ENCODE results near the gene INPP5B.
"Not testable (repeated sequence)": the region's sequence is repeated elsewhere in the genome, so short reads cannot be mapped to it uniquely, and the experiment has no call there.

The INPP5B gene

DNA sequence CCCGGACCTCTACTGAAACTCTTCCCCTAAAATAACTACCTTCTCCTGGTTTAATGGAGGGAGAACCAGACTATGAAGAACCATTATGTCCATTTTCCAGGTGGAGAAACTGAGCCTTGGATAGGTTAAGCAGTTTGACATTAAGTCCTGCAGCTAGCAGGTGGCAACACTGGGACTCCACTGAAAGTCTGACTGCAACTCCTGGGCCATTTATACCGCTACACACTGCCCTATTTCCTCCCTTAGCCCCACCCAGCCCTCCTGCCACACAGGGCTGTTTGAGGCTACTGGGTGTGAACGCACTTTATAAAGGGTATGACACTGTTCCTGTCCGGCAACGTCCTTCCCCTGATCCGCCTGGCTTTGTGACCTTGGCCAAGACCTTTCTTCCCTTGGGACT is 511 bp upstream of the INPP5B start:
- no peak for DNase-seq

DNA sequence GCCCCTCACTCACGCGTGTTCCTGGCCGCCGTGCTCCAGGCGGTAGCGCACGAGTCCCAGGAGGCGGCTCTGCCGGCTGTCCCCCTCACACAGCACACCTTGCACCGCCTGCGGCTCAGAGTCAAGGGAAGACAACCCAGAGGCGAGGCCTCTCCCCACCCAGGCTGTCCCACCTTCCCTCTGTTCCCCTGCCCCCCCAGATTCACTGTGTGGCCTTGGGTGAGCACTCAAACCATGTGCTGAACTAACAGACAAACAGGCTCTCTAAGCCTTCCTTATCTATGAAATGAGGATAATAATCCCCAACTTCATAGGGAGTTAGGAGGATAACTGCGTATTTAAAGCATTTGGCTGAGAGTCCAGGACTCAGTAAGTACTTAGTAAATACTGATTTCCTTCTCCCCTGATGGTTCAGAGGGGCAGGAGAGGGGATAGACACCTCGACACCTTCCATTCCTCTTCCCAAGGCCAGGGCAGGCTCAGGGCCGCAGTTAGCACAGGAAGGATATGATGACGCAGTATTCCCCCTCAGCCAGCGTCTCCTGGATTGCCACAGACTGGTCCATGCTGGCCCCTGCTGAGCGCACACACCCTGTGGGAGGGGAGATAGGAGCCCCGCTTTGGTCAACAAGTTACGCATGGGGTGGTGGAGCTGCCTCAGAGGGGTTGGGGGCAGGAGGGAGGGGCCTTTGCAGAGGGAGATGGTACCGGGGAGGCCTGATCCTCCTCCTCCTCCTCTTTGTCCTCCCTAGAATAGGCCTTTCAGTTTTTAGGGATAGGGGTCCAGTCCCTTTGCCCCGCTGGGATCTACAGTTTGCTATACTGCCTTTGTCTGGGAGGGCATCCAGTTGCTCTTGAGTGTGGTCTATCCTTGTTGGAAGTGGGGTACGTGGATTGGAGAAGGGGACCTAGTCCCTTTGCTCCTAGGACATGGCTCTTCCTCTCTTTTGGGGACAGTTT is 830 bp downstream of the INPP5B start:
- DNase-seq: no peak

DNA sequence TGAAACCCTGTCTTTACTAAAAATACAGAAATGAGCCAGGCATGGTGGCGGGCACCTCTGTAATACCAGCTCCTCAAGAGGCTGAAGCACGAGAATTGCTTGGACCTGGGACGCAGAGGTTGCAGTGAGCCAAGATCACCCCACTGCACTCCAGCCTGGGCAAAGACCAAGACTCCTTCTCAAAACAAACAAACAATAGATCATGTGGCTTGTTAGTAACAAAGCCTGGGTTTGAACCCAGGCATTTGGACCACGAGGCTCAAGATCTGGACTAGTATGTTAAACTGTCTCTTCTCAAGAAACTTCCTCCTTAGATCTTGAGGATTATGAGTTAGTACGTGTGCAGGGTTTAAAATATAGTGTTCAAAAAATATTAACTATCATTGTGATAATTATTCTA is 1.6 kb downstream of the INPP5B start:
- DNase-seq: no peak

DNA sequence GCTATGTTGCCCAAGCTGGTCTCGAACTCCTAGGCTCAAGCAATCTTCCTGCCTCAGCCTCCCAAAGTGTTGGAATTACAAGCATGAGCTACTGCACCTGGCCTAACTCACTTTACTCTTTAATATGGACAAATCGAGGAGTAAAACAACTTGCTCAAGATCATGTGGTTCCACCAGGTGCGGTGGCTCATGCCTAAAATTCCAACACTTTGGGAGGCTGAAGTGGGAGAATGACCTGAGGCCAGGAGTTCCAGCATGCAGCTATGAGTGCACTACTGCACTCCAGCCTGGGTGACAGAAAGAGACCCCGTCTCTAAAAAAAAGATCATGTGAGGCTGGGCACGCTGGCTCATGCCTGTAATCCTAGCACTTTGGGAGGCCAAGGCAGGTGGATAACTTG is 2.0 kb downstream of the INPP5B start:
- no peak for DNase-seq

DNA sequence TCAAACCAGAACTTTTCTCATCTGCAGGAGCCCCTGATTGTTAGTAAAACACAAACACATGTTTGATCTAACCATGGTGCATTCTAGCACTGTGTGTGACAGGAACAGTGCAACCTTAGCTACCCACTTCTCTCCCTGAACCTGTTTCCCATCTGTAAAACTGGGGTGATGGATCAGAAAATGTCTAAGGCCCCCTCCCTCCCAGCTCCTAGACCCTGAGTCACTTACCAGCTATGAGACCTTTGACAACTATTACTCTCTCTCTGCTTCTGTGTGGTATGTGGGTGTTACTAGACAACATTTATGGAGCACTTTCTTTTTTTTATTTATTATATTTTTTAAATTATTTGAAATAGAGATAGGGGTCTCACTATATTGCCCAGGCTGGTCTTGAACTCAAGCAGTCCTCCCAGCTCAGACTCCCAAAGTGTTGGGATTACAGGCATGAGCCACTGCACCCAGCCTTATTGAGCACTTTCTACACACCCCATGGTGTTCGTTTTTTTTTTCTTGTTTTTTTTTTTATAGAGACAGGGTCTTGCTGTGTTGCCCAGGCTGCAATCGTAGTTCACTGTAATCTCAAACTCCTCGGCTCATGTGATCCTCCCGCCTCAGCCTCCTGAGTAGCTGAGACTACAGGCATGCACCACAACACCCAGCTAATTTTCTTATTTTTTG is 2.6 kb downstream of the INPP5B start:
- DNase-seq: no peak

DNA sequence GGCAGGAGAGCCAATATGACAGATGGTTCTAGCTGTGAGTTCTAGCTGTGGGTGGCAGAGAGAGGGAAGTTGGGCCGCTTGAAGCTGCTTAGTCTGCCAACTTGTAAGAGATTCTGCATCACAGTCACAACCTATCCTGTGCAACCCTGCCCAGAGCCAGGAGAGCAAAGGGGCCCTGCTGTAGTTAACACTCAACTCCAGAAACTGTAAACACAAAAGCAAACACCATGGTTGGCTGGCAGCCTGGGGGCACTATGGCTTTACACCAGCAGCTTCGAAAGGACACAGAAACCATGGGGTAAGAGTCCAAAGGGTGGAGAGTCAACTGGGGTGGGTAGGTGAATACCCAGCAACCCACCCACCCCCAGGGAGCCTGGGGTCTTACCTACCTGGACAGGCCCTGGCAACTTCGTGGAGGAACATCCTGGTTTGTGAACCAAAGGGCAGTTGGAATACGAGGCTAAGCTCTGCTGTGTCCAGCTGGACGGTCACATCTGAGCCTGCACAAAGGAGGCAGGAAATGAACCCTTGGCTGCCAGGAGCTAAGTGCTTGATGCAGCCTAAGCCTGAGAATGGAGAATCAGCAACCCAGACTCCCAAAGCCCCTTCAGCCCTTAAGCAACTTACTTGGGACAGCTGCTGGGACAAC is 6.4 kb downstream of the INPP5B start:
- DNase-seq: peak; percentile 53

DNA sequence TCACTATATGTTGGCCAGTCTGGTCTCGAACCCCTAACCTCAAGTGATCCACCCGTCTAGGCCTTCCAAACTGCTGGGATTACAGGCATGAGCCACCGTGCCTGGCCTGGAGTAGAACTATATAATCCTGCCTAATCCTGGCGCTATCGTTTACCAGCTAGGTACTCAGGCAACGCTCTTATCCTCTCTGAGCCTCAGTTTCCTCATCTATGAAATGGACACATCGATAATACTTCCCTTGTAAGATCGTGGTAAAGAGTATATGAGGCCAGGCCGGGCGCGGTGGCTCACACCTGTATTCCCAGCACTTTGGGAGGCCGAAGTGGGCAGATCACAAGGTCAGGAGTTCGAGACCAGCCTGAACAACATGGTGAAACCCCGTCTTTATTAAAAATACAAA is 10.1 kb downstream of the INPP5B start:
- not testable (repeated sequence) for DNase-seq

DNA sequence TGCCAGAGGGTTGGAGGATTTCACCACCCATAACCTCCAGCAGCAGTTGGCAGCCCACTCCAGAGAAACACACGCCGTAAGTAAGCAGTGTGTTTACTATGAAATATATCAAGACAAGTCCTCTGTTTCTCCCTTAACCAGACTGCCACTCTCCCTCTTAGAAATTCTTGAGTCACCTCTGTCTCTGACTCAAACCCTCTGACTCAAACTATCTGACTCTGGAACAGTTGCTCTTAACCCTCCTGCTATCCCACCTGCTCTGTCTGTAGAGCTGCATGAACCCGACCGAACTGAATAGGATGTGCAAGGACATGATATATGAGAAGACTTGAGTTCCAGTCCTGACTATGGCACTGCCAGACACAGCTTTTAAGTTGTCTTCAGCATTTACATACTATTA is 14.1 kb downstream of the INPP5B start:
- no peak for DNase-seq

DNA sequence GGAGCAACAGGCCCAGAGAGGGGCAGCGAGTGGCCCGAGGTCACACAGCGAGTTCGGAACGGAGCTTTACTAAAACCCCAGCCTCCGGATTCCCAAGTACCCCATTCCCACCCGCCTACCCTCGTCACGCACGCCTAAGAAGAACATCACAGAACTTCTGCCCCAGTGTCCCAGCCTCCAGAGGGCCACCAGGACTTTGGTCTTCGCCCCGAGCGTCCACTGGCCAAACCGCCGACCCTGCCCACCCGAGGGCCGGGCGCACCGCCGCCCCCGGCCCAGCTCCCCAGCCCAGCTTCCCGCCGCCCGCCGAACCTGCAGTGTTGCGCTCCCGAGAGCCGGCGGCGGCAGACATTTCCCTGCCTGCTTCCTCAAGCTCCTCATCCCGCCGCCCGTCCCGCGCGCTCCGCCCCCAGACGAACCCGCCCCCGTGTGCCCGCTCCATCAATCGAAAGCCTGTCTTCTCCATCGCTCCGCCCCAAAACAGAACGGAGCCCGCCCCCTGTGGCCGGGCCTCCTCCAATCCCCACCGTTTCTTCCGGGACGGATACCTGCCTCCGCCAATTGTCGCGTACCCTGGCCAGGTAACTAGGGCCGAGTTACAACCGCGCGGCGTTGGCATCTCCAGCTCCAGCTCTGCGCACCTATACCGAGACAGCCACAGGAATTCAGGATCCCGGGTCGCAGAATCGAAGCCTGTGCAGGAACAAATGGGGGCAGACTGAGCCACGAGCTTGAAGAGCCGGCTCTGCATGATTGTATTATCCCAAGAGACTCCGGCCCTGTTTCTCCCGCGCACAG is 15.3 kb downstream of the INPP5B start:
- DNase-seq: peak; percentile 92

DNA sequence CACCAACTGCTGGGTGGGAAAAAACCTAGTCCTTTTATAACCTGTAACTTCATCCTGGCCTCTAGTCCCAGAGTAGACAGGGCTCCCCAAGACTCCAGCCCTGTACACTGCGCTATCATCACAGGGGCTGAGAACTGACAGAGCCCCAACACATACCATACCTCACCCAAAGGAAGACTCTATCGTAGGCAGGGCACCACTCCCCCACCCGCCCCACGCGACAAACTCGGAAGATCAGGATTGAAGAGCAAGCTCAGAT is 15.8 kb downstream of the INPP5B start:
- no peak for DNase-seq

DNA sequence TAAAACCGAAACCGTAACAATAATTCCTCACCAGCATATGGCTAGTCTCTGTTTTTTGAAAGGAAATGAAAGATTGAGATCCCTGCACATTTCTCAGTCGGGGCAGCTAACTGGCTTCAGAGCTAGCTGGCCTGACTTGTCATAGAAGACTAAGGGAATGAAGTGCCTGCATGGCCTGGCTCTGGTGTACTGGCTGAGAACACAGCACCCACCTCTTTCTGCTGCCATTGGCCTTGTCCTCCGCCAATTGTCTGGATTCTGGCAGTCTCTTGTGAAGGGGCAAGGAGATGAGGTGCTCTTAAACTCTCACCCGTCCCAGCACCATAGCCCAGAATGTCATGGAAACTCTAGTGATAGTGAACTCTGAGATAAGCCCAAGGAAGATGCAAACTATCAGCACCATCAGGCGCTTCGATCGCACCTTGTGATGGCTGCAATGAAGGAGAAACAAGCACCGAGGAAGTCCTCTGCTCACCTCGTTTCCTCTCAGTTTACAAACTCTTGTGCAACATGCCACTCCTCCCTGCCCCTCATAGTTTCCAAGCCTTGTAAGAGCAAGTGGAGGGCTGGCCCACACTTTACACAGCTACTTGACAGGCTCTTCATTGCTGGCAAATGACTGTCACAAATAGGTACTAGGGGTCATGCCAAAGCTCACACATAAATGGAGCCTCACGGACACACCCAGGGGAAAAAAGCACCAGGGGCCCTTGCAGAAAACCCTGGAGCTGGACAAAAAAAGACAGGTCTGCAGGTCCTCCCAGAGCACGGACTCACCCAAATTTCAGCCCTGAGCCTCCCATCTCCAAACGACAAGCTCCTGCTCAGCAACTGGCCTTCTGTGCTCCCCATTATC is 16.4 kb downstream of the INPP5B start:
- no peak for DNase-seq

DNA sequence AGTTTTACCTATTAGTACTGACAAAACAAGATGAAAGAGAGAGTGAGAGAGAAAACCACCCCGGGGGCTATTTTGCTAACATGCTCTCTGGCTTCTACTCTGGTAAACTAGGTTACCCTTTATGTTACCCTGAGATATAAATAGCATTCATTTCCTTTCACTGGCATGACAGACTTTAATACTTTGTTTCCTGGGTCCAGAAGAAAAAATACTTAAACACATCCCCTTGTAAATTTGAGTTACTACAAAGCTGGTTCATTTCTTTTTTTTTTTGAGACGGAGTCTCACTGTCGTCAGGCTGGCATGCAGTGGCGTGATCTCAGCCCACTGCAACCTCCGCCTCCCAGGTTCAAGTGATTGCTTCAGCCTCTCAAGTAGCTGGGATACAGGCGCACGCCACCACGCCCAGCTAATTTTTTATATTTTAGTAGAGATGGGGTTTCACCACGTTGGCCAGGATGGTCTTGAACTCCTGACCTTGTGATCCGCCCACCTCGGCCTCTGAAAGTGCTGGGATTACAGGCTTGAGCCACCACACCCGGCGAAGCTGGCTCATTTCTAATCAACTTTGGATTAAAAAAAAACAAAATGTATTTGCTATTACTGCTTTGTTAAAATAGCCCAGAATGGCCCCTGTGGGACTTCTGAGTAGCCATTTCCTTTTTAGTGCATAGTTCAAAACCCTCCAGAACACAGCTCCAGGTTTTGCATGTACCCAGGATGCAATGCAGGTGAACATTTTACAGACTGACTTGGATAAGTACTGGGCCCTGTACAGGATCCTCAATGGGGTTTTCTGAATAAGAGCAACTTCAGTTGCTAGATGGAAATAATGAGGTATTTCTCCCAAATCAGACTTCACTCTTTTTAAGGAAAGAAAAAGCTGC is 20.6 kb downstream of the INPP5B start:
- no peak for DNase-seq

DNA sequence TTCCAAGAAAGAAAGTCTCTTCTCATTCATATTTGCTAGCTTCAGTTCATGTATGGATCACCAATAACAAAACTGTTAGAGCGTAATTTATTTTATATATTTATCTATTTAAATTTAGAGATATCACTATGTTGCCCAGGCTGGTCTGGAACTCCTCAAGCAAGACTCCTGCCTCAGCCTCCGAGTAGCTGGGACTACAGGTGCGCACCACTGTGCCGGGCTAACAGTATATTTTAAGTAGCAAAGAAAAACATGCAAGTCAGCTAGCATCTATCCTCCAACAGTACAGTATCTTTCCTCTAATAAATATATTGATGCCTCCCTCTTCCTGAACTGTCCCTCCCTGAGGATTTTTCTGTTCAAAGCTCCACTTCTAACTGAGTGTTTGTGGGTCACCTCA is 21.5 kb downstream of the INPP5B start:
- no peak for DNase-seq

DNA sequence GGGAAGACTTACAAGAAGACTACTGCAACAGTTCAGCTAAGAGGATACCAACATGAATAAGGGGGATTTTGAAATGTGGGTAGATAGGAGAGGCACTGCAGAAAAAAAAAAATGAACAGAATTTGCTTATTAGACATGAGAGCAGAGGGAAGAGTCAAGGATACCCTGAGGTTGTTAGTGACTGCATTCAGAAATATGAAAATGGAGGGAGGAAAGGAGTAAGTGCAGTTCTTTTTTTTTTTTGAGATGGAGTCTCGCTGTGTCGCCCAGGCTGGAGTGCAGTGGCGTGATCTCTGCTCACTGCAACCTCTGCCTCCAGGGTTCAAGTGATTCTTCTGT is 23.3 kb downstream of the INPP5B start:
- no peak for DNase-seq

DNA sequence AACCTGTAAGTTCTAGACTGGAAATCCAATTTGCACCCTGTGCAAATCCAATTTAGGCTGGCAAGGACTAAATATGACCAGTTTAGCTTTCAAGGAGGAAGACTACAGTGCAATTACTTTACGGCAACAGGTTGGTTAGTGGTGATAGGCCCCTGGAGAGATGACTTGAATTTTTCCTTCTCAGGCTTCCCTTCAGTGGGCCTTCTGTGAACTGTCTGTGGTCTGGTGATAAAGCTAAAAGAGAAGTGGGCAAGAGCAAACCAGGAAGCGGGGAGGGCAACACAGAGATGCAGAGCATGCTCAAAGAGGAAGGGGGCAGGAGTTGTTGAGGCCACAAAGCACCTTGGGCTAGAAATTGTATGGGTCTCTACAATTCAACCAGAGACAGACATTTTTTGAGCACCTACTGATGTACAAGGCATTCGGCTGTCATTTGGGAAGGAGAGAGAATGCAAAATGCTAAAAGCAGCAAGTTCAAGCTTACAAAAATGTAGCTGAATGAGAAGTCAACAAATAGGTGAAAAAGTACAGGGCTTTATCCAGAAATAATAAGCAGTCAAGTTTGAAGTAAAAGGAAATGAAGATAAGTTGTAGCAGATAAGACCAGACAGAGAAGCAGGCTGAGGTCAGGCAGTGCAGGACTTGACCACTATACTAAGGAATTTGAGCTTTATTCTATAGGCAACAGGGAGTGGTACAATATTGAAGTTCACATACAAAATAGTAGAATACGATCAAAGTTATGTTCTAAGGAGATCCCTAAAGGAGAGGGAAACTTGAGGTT is 23.9 kb downstream of the INPP5B start:
- DNase-seq: no peak

DNA sequence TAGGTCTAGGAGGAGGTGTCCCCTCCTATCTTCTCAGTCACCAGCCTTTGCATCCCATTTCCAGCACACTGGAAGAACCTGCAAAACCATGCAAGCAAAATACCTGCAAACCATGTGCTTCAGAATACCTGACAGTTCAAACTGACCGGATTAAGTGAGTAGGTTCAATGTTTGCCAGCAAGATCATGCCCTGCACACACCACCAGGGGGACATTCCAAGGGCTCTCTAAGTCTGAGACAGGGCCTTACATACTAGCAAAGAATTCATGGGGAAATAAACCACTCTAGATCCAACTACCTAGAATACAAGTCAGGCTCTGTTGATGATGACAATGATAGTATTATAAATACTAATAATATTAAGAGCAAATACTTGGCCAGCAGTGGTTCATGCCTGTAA is 27.6 kb downstream of the INPP5B start:
- DNase-seq: no peak

DNA sequence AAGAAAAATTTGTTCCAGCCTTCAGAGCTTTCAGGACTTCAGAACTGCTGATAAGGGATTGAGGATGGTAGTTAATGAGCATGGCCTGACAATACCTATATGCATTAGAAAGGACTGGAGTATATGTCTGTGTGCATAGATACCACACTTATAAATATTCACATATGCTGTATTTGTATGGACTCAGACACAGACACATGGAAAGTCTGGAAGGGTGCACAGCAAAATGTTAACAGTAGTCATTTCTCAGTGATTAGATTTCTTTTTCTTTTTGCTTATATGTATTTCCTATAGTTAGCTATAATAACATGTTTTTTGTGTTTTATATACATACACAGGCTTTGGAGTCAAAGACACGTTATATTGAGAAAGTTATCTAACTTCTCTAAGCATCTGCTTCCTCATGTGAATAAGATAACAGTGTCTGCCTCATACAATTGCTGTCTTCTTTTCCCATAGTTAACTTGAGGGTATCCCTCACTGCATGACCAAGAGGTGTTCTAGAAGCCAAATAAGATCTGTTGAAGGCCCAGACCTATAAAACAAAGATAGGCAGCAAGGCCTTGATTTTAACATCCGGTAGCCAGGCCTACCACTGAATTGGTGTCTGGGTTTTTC is 31.3 kb downstream of the INPP5B start:
- no peak for DNase-seq

DNA sequence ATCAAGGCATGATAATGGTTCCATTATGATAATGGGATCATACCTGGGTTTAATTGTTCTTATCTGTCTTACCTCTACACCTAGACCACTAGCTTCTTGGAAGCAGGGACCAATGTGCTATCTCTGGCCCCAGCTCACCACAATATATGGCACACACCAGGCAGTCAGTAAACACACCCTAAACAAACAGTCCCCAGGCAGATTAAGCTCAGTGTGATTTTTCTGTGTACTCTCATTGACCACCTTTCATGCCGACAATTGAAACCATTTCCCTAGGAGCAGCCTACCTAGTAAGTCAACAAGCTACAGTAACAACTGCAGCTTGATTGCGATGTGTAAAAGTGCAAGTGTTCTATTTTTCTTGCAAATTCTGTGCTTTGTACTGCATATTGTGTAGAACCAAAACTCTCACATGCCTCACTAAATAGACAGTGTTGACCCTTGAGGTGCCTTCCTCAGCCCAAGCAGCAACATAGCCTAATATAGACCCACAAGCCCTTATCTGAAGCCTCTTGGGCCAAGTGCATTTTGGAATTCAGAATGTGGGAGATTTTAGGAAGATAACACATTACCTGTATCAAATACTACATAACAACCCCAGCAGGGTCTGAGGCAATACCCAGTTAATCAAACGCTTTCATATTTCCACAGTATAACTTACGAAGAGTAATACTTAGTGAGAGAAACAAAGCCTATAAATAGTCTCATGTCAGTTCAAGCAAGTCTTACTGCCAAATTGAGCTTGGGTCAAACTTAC is 32.0 kb downstream of the INPP5B start:
- DNase-seq: no peak

DNA sequence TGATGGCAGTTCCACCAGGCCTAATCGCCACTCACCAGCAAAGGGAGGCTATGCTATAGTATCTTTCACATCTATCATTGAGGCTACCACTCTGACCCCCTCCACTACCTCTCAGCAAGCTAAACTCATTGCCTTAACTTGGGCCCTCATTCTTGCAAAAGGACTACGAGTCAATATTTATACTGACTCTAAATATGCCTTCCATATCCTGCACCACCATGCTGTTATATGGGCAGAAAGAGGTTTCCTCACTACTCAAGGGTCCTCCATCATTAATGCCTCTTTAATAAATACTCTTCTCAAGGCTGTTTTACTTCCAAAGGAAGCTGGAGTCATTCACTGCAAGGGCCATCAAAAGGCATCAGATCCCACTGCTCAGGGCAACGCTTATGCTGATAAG is 35.4 kb downstream of the INPP5B start:
- not testable (repeated sequence) for DNase-seq

All from NCI-H1694 (cell line).